GM12892 (cell line): Measurements from ENCODE around the gene VAMP4.

Source experiments
- POLR2A ChIP-seq: IDR thresholded peaks from 2 replicates; pipeline ENCODE4 v1.6.1; 2011; ENCODE audit warnings: low read depth, low read length, control low read depth
- POLR2AphosphoS5 ChIP-seq: IDR thresholded peaks from 2 replicates; pipeline ENCODE4 v1.6.1; 2011; ENCODE audit warnings: low read depth, low read length, control low read depth
- TAF1 ChIP-seq: IDR thresholded peaks from 2 replicates; pipeline ENCODE4 v1.6.1; 2011; ENCODE audit warnings: low read depth, mild to moderate bottlenecking, control low read depth, low read length, borderline replicate concordance

DNA sequence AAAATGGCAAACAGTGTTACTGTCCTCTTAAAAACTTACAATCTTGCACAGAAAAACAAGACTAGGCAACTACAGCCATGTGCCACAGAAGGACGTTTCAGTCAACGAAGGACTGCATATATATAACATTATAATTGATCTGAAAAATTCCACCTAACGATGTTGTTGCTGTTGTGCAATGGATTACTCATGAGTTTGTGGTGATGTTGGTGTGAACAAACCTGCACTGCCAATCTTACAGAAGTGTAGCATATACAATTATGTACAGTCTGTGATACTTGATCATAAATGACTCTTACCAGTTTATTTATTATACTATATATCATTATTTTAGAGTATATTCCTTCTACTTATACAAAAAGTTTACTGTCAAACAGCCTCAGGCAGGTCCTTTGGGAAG is 6.8 kb upstream of the VAMP4 start:
- no peak for TF ChIP-seq POLR2A
- no peak for TF ChIP-seq POLR2AphosphoS5
- TF ChIP-seq TAF1: no peak
